Measurements from ENCODE around the gene NIF3L1.
"Not testable (repeated sequence)": the region's sequence is repeated elsewhere in the genome, so short reads cannot be mapped to it uniquely, and the experiment has no call there.

NIF3L1 gene

DNA sequence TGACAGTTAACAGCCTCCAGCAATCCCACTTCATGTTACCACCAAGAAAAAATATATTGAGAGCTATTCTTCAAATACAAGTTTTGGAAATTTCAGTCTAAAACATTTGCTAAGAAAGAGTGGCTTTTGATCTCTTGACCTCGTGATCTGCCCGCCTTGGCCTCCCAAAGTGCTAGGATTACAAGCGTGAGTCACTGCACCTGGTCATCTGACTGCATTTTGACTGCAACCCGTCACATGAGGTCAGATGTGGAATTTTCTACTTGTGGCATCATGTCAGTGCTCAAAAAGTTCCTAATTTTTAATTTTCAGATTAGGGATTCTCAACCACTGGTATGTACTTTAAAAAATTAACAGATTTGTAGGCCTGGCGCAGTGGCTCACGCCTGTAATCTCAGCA lies 15.6 kb upstream of the NIF3L1 start:
- DNase-seq (ENCODE audit: low read depth in 3 of 3), result no peak

DNA sequence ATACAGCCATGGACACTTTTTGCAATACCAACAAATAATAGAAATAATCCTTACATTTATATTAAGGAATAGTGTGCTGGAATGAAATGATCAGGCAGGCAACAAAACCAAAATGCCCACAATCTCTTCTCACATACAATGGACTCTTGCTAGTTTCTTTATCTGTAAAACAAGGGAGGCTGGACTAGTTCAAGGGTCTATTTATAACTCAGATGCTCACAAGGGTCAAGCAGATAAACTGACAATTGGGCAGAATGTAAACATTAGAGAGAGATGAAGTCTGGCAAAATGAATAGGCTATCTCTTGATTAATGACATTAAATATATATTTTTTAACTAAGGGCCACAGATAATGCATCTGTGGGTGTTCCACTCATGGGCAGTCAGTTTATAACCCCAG lies 11.7 kb upstream of the NIF3L1 start:
- DNase-seq (ENCODE audit: low read depth in 3 of 3), result no peak

DNA sequence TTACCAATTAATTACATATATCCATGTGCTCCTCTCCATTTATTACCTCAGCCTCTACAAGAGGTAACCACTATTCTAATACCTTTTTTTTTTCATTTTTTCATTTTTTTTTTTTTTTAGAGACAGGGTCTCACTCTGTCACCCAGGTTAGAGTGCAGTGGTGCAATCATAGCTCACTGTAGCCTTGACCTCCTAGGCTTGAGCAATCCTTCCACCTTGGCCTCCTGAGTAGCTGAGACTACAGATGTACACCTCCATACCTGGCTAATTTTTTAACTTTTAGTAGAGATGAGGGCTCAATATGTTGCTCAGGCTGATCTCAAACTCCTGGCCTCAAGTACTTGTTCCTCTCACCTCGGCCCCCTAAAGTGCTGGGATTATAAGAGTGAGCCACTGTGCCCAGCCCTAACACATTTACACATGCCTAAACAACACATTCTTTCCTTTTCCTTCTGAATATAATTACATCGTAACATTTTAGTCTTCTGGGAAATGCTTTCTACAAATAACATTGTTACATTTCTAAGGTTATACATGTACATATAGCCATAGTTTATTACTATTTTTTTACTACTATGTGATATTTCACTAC lies 10.8 kb upstream of the NIF3L1 start:
- no peak for DNase-seq (ENCODE audit: low read depth in 3 of 3)

DNA sequence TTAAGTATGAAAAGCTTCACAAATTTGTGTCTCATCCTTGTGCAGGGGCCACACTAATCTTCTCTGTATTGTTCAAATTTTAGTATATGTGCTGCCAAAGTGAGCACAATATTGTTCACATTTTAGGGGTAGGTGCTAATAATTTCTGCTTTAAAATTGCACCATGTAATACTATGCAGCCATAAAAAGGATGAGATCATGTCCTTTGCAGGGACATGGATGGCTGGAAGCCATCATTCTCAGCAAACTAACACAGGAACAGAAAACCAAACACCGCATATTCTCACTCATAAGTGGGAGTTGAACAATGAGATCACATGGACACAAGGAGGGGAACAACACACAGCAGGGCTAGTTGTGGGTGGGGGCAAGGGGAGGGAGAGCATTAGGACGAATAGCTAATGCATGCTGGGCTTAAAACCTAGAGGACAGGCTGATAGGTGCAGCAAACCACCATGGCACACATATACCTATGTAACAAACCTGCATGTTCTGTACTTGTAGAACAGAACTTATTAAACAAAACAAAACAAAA lies 7.4 kb upstream of the NIF3L1 start:
- not testable (repeated sequence) for DNase-seq (ENCODE audit: low read depth in 3 of 3)

DNA sequence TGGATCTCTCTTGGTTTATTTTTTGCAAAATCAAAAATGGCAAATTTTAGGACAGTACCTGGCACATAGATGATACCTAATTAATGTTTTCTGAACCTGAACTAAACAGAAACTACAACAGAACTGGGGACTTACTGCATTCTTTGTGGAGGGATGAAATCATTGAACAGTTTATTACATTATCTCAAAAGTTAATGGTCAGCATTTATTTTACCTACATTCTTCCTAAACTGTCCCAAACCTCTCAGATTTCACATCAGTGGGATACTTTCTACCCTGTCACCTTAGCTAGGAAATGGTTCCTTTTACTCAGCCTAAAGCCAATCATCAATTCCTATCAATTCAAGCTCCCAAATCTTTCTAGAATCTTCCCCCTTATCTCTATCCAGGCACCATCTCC lies 10.3 kb downstream of the NIF3L1 start:
- DNase-seq (ENCODE audit: low read depth in 3 of 3), result no peak

DNA sequence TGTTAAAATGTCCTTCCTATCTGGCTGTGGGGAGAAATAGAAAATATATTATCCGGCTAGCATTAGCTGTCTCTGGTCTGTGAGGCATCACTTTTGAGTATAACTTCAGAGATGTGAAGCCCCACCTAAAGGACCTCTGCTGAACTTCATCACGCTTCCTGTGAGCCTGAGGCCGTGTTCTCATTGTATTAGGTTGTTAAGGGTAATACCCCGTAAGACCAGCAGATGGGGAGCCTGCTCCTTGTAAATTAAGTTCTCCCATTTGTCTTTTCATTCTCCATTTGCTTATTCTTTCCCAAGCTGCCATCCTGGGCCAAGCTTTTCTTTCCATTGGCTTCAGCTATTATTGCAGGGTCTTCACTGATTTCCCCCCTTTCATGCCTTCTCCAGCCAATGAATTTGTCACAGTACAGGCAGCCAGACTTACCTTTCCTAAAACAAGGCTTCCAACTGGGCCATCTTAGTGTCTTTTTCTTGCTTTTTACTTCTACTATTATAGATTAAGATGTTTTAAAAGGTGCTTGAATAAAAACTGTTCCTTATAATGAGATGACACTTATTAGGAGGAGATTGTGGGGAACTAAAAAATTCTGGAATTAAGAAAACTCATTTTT lies 12.4 kb downstream of the NIF3L1 start:
- DNase-seq (ENCODE audit: low read depth in 3 of 3), result peak; percentile 38 to 54 (median 45)

DNA sequence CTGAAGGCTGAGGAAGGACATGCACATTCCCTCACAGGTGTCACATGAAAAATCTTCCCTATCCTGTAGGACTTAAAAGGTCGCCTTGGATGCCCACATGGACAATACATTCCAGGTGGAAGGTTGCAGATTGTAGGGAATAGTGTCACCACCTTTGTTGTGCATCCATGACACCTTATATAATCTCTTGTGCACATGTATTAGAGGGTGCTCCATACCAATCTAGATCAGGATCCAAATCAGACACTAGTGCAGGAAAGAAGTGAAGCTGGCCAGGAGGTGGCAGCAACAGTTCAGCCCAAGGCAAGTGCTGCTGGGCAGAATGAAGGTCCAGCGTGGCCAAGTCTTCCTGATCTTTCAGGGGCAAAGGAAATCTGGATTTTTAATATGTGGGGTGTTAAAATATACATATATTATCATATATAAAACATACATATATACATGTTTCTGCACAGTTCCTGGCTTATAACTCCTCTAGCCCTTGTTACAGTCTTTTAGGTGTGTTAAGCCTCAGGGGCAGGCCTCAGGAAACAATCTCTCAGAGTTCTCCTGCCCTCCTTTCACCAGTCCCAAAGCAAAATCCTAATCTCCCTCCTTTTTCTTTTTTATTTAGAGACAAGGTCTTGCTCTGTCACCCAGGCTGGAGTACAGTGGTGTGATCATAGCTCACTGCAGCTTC lies 16.6 kb downstream of the NIF3L1 start:
- peak; percentile 21 to 51 (median 21) for DNase-seq (ENCODE audit: low read depth in 3 of 3)

DNA sequence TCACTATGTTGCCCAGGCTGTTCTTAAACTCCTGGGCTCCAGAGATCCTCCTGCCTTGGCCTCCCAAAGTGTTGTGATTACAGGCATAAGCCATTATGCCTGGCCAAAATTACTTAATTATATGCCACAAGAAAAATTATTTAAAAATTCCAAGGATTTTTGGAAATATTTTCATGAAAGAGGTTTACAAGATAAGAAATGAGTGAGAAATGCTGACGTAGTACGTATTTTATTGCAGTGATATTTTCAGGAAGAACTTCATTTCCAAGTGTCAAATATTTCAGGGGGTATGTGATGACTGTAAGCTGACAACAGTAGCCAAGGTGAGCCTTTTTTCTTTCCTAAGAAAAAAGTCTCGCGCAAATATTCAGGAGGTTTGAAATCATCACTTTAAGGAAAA lies 20.8 kb downstream of the NIF3L1 start:
- DNase-seq (ENCODE audit: low read depth in 3 of 3), result no peak

DNA sequence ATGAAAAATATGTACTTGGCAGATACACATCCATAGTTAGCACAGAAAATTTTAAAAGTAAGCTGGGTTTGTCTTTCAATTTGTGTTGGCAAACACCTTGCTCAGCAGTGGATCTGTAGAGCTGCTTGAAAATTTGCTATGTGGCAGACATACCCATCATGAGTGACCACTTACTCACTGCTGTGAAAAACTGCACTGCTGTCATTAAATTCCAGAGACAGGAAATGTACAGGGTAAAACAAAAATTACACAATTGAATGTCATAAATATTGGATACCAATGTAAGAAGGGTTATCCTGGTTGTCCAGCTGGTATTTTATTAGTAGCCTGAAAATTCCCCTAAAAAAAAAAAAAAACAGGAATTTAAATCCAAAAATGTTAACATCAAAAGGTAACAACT lies 24.5 kb downstream of the NIF3L1 start:
- DNase-seq (ENCODE audit: low read depth in 3 of 3), result no peak

DNA sequence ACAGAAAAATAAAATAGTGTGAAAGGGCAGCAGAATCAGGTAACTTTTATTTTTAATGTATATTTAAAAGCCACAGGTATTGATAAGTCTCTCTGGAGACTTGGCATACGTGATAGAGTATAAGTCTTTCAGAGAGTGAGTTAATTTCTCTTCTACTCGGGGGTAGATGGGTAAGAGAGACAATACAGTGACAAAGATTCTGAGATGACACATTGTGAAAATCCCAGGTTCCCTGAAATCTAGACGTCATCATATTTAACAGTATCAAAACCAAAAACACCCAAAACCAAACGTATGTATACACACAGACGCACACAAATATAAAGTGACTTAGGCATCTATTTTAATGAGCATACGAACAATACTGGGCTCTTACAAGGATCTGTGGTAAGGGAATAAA lies 33.3 kb downstream of the NIF3L1 start:
- no peak for DNase-seq (ENCODE audit: low read depth in 3 of 3)

DNA sequence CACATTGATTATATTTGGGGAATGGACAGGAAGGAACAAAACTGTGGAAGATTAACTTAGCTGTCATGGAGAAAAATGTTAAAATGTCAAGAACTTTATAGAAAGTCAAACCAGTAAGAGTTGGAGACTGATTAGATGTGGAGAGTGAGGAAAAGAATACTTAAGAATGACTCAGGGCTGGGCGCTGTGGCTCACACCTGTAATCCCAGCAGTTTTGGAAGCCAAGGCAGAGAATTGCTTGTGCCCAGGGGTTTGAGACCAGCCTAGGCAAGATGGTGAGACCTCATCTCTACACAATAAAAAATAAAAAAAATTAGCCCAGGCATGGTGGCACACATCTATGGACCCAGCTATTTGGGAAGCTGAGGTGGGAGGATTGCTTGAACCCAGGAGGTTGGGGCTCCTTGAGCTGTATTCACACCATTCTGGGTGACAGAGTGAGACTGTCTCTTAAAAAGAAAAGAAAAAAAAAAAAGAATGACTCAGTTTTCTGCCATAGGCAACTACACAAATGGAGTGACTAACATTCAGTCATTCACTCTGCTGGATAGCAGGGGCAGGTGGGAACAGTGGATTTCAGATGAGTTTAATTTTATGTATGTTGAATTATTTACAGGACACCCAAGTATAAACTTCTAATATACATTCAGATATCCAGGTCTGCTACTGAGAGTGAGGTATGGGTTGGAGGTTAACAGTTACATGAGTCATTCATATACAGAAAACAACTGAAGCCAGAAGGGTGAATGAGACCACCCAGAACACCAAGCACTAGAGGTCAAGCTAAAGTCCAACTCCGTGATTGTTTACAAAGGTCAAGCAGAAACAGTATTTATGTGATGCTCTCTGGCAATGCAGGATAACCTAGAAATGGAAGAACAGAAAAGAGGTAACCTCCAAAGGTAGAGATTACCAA lies 40.4 kb downstream of the NIF3L1 start:
- no peak for DNase-seq (ENCODE audit: low read depth in 3 of 3)

DNA sequence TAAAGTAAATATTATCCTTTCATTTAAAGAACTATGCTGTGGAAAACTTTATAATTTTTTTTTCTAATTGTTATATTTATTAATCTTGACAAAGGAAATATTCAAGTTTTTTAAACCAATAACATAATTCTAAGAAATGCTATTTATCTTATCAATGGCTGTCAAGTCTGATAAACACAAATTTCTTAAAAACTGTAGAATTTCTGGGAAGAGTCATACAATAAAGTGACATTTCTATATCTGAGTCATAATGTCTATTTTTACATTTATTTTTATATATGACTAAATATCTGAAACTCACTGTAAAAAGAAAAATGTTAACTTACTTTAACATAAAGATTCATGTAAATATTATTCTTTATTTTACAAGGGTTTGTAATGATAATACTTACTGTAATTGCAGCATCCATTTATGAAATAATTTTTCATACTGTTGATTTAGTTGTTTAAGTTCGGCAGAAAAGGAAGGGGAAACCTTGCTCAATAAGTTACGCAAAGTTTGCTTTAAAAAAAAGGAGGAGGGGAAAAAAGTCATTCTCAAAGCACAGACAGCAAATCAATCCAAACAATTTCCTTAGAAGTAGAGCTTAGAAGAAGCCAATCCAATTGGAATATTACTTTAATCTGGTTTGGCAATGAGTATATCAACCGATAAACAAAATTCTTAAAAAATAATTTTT lies 41.9 kb downstream of the NIF3L1 start:
- DNase-seq (ENCODE audit: low read depth in 3 of 3), result no peak

DNA sequence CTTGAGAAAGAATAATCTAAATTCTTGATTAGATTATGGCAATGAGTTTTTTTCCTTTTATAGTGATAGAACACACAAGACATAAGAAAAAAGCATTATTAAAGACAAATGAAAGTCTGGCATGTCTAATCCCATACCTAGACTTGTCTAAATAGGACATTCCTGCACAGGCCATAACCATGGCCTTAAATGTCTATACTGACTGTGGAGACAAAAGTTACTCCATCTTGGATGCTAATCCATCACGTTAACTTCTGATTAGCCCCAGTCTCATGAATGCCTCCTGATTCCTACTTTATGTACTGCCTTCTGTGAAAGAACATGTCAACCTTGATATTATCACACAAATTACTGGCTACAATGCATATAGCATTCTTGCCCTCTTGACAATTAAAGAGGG lies 50.7 kb downstream of the NIF3L1 start:
- DNase-seq (ENCODE audit: low read depth in 3 of 3), result no peak

DNA sequence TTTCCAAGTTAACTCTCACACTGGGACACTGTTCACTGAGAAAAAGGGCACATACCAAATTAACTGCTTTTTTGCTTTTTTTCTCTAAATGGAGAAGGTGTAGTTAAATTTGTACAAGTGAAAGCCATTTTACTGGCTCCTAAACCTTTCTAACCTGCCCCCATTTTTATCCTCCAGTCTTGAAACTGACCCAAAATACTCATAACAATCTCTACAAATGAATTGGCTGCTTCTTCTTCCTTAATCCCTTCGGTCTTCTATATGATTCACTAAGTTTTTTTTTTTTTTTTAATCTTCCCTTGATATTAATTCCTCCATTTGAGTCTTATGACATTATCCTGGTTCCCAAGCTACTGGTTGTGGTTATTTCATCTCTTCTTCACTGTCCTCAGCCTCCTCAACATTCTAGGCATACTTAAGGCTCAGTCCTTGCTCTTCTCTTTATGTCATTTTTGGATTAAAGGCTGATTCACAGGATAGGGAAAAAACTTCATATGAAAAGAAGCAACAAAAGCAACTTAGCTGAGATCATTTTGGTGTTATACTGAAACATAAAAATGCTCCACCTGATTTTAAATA lies 54.4 kb downstream of the NIF3L1 start:
- no peak for DNase-seq (ENCODE audit: low read depth in 3 of 3)

DNA sequence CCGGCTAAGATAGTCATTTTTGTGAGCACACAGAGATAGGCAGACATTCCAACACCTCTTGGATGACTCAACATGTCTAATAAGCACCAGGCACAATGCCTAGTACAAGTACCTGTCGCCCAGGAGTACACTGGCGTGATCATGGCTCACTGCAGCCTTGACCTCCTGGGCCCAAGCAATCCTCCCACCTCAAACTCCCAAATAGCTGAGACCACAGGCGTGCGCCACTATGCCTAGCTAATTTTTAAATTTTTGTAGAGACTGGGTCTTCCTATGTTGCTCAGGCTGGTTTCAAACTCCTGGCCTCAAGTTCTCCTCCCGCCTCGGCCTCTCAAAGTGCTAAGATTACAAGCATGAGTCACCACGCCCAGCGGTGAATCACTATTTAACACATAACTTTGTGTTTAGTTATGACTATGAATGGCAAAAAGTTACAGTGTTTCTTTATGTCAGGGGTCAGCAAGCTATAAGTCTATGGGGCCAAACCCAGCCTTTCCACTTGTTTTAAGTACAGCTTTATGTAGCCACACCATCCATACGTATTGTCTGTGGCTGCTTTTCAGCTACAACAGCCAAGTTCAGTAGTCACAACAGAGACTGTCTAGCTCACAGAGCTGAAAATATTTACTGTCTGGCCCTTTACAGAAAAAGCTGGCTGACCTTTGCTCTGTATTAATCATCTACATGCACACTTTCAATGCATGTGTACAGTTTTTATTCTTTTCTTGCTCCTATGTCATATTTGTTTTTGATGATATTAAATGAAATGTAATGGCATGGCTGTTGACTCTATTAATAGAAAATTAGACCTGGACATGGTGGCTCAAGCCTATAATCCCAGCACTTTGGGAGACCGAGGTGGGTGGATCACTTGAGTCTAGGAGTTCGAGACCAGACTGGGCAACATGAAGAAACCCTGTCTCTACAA lies 55.6 kb downstream of the NIF3L1 start:
- DNase-seq (ENCODE audit: low read depth in 3 of 3), result peak; percentile 26 to 75 (median 57)

DNA sequence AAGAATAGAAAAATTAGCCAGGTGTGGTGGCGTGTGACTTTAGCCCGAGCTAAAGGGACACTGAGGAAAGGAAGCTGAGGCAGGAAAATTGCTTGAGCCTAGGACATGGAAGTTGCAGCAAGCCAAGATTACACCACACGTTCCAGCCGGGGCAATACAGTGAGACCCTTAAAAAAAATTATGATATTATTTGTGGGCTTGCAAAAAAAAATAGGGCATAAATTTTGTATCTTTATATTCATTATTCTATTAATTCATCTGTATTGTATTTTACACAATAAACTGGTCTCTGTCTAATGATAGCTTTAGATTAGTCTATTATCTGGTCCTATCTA lies 56.2 kb downstream of the NIF3L1 start:
- DNase-seq (ENCODE audit: low read depth in 3 of 3), result no peak

DNA sequence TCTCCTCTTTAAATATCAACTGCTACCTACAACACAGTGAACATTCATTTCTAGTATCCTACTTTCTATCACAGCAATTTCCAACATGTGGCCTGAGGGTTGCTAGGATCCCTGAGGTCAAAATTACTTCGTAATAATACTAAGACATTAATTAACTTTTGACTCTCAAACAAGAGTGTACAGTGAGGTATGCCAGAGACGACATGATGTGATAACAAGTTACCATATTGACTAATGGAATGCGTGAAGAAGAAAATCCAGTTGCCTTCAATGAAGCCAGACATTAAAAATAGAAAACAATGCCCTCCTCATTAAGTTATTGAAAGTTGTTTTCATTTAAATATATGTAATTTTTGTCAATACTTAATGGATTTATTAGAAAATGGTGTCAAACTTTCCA lies 61.2 kb downstream of the NIF3L1 start:
- no peak for DNase-seq (ENCODE audit: low read depth in 3 of 3)
